ENCODE measurements around the gene ENTPD8.
"Not testable (repeated sequence)": the region's sequence is repeated elsewhere in the genome, so short reads cannot be mapped to it uniquely, and the experiment has no call there.

ENTPD8 gene

GRCh38 chr9:137411645-137412380 lies 29.3 kb downstream of the ENTPD8 start:
- Histone ChIP-seq H4K8ac (ENCODE audit: low read depth, low read length) (no peak overlapping the region), H2BK120ac (ENCODE audit: low read depth, low read length) (no peak overlapping the region), H3K79me2 (ENCODE audit: control insufficient read depth, insufficient read depth, low read length) (no peaks in the 10 kb centered on the region), H3K18ac (ENCODE audit: low read length) (no peak overlapping the region), H3K4ac (ENCODE audit: low read depth, low read length) (no peak overlapping the region), H3K23ac (ENCODE audit: low read length) (no peak overlapping the region), H3K4me1 (ENCODE audit: control insufficient read depth, low read depth, low read length) (no peaks in the 10 kb centered on the region), H3K36me3 (ENCODE audit: control insufficient read depth, insufficient read depth, low read length) (no peaks in the 10 kb centered on the region), H3K4me3 (ENCODE audit: low read length) (no peak overlapping the region), H2BK15ac (replicated peaks; ENCODE audit: low read depth) (no peak overlapping the region), H3K27me3 (ENCODE audit: insufficient read depth, low read length, poor library complexity) (no peaks in the 10 kb centered on the region), H3K79me1 (ENCODE audit: low read length) (no peaks in the 10 kb centered on the region), H3K9ac (ENCODE audit: low read length) (no peak overlapping the region), H2AK5ac (ENCODE audit: low read length) (no peak overlapping the region), H3K4me2 (ENCODE audit: low read length) (no peak overlapping the region), H3K27ac (ENCODE audit: low read depth, low read length) (no peak overlapping the region), H4K5ac (ENCODE audit: low read length) (no peak overlapping the region), H3K56ac (ENCODE audit: low read length) (no peak overlapping the region), H2BK5ac (ENCODE audit: low read length) (no peak overlapping the region)
- DNase-seq = no peak
- no CpG with 5 or more reads among the region's 30 CpGs for WGBS (ENCODE audit: extremely low coverage, insufficient coverage, low lambda C conversion rate)

GRCh38 chr9:137411260-137411644 lies 29.9 kb downstream of the ENTPD8 start:
- H3K18ac ChIP-seq (ENCODE audit: low read length) = no peak overlapping the region
- H3K27me3 ChIP-seq (ENCODE audit: insufficient read depth, low read length, poor library complexity) = no peaks in the 10 kb centered on the region
- H4K5ac ChIP-seq (ENCODE audit: low read length) = no peak overlapping the region
- H2BK120ac ChIP-seq (ENCODE audit: low read depth, low read length) = no peak overlapping the region
- no peak for DNase-seq
- no peak overlapping the region for H4K8ac ChIP-seq (ENCODE audit: low read depth, low read length)
- no peak overlapping the region for H3K27ac ChIP-seq (ENCODE audit: low read depth, low read length)
- H3K4me2 ChIP-seq (ENCODE audit: low read length) = no peak overlapping the region
- WGBS (ENCODE audit: extremely low coverage, insufficient coverage, low lambda C conversion rate) = no CpG with 5 or more reads among the region's 17 CpGs
- no peak overlapping the region for H3K4ac ChIP-seq (ENCODE audit: low read depth, low read length)
- H3K9ac ChIP-seq (ENCODE audit: low read length) = no peak overlapping the region
- no peak overlapping the region for H3K4me3 ChIP-seq (ENCODE audit: low read length)
- no peaks in the 10 kb centered on the region for H3K4me1 ChIP-seq (ENCODE audit: control insufficient read depth, low read depth, low read length)
- no peak overlapping the region for H2BK5ac ChIP-seq (ENCODE audit: low read length)
- H3K23ac ChIP-seq (ENCODE audit: low read length) = no peak overlapping the region
- no peaks in the 10 kb centered on the region for H3K36me3 ChIP-seq (ENCODE audit: control insufficient read depth, insufficient read depth, low read length)
- no peaks in the 10 kb centered on the region for H3K79me1 ChIP-seq (ENCODE audit: low read length)
- no peaks in the 10 kb centered on the region for H3K79me2 ChIP-seq (ENCODE audit: control insufficient read depth, insufficient read depth, low read length)
- no peak overlapping the region for H2BK15ac ChIP-seq (replicated peaks; ENCODE audit: low read depth)
- no peak overlapping the region for H2AK5ac ChIP-seq (ENCODE audit: low read length)
- no peak overlapping the region for H3K56ac ChIP-seq (ENCODE audit: low read length)

- no peak overlapping the region for H2BK5ac ChIP-seq (ENCODE audit: low read length)
- H2BK15ac ChIP-seq (replicated peaks; ENCODE audit: low read depth) = no peak overlapping the region
- WGBS (ENCODE audit: extremely low coverage, insufficient coverage, low lambda C conversion rate) = no CpG with 5 or more reads among the region's 15 CpGs
Observed at GRCh38 chr9:137410891-137411249, 30.3 kb downstream of the ENTPD8 start.

GRCh38 chr9:137410236-137410890 lies 30.8 kb downstream of the ENTPD8 start:
- not testable (repeated sequence) for H3K18ac ChIP-seq (ENCODE audit: low read length); H3K36me3 ChIP-seq (ENCODE audit: control insufficient read depth, insufficient read depth, low read length); H2BK15ac ChIP-seq (replicated peaks; ENCODE audit: low read depth); H4K8ac ChIP-seq (ENCODE audit: low read depth, low read length); H3K4ac ChIP-seq (ENCODE audit: low read depth, low read length); H2AK5ac ChIP-seq (ENCODE audit: low read length); H3K4me2 ChIP-seq (ENCODE audit: low read length); H3K4me1 ChIP-seq (ENCODE audit: control insufficient read depth, low read depth, low read length); H3K23ac ChIP-seq (ENCODE audit: low read length); H3K4me3 ChIP-seq (ENCODE audit: low read length); H2BK5ac ChIP-seq (ENCODE audit: low read length); H3K56ac ChIP-seq (ENCODE audit: low read length); H2BK120ac ChIP-seq (ENCODE audit: low read depth, low read length); H3K79me1 ChIP-seq (ENCODE audit: low read length); H3K79me2 ChIP-seq (ENCODE audit: control insufficient read depth, insufficient read depth, low read length); DNase-seq; H3K9ac ChIP-seq (ENCODE audit: low read length); H3K27ac ChIP-seq (ENCODE audit: low read depth, low read length); H4K5ac ChIP-seq (ENCODE audit: low read length); H3K27me3 ChIP-seq (ENCODE audit: insufficient read depth, low read length, poor library complexity)
- no CpG with 5 or more reads among the region's 18 CpGs for WGBS (ENCODE audit: extremely low coverage, insufficient coverage, low lambda C conversion rate)

More at GRCh38 chr9:137410891-137411249, 30.3 kb downstream of the ENTPD8 start:
- Histone ChIP-seq H3K79me1 (ENCODE audit: low read length) (no peaks in the 10 kb centered on the region), H3K23ac (ENCODE audit: low read length) (no peak overlapping the region), H3K79me2 (ENCODE audit: control insufficient read depth, insufficient read depth, low read length) (no peaks in the 10 kb centered on the region), H3K27ac (ENCODE audit: low read depth, low read length) (no peak overlapping the region), H4K8ac (ENCODE audit: low read depth, low read length) (no peak overlapping the region), H3K4me1 (ENCODE audit: control insufficient read depth, low read depth, low read length) (no peaks in the 10 kb centered on the region), H2BK120ac (ENCODE audit: low read depth, low read length) (no peak overlapping the region), H3K56ac (ENCODE audit: low read length) (no peak overlapping the region), H3K4ac (ENCODE audit: low read depth, low read length) (no peak overlapping the region), H3K4me2 (ENCODE audit: low read length) (no peak overlapping the region), H2AK5ac (ENCODE audit: low read length) (no peak overlapping the region), H3K36me3 (ENCODE audit: control insufficient read depth, insufficient read depth, low read length) (no peaks in the 10 kb centered on the region), H4K5ac (ENCODE audit: low read length) (no peak overlapping the region), H3K4me3 (ENCODE audit: low read length) (no peak overlapping the region), H3K27me3 (ENCODE audit: insufficient read depth, low read length, poor library complexity) (no peaks in the 10 kb centered on the region), H3K18ac (ENCODE audit: low read length) (no peak overlapping the region), H3K9ac (ENCODE audit: low read length) (no peak overlapping the region)
- DNase-seq = no peak

- Histone ChIP-seq H4K5ac (ENCODE audit: low read length) (no peak overlapping the region), H3K79me1 (ENCODE audit: low read length) (no peaks in the 10 kb centered on the region), H3K4me2 (ENCODE audit: low read length) (no peak overlapping the region), H3K56ac (ENCODE audit: low read length) (no peak overlapping the region), H3K79me2 (ENCODE audit: control insufficient read depth, insufficient read depth, low read length) (no peaks in the 10 kb centered on the region), H3K9ac (ENCODE audit: low read length) (no peak overlapping the region), H2BK5ac (ENCODE audit: low read length) (no peak overlapping the region), H3K27me3 (ENCODE audit: insufficient read depth, low read length, poor library complexity) (no peaks in the 10 kb centered on the region), H3K4ac (ENCODE audit: low read depth, low read length) (no peak overlapping the region), H3K18ac (ENCODE audit: low read length) (no peak overlapping the region), H3K36me3 (ENCODE audit: control insufficient read depth, insufficient read depth, low read length) (no peaks in the 10 kb centered on the region), H3K27ac (ENCODE audit: low read depth, low read length) (no peak overlapping the region), H3K4me1 (ENCODE audit: control insufficient read depth, low read depth, low read length) (no peaks in the 10 kb centered on the region), H3K4me3 (ENCODE audit: low read length) (no peak overlapping the region), H4K8ac (ENCODE audit: low read depth, low read length) (no peak overlapping the region), H3K23ac (ENCODE audit: low read length) (no peak overlapping the region), H2BK15ac (replicated peaks; ENCODE audit: low read depth) (no peak overlapping the region), H2BK120ac (ENCODE audit: low read depth, low read length) (no peak overlapping the region), H2AK5ac (ENCODE audit: low read length) (no peak overlapping the region)
- no peak for DNase-seq
- no CpG with 5 or more reads among the region's 11 CpGs for WGBS (ENCODE audit: extremely low coverage, insufficient coverage, low lambda C conversion rate)
Observed at GRCh38 chr9:137409515-137409914, 31.6 kb downstream of the ENTPD8 start.

Data from mesendoderm (in vitro differentiated cells).